Caki2 (cell line): ENCODE results near the gene HINT2. TPM values are rescaled to one million over a fixed set of nuclear protein-coding genes. Genes with fewer than 3 reads are reported as not detected.

Experiments used
- DNase-seq: peaks from one replicate; pipeline ENCODE4 v3.0.0-alpha.2; 2015; ENCODE audit warnings: low read depth
- in situ Hi-C: cut with HindIII; loops from 2 replicates; pipeline ENCODE4 v1.10.0; 2016; ENCODE audit warnings: low sequenced_read_pairs, low pct_unique_long_range_greater_than_20kb, mixed read lengths
- total RNA-seq: library from RNA; depleted of rRNA; stranded (reverse); fragments of >200 nt; shearing (Covaris generic); gene quantifications from 2 replicates; pipeline ENCODE4 v1.2.3, GENCODE V29; 2014; ENCODE audit warnings: low replicate concordance

Gene HINT2
- total RNA-seq, 1 experiment from 2014 or later = 21.5 TPM

GRCh38 chr9:35818341-35818740 lies 3.5 kb upstream of the HINT2 start:
- DNase-seq = no peak
- in situ Hi-C loops = no loop called here

DNA sequence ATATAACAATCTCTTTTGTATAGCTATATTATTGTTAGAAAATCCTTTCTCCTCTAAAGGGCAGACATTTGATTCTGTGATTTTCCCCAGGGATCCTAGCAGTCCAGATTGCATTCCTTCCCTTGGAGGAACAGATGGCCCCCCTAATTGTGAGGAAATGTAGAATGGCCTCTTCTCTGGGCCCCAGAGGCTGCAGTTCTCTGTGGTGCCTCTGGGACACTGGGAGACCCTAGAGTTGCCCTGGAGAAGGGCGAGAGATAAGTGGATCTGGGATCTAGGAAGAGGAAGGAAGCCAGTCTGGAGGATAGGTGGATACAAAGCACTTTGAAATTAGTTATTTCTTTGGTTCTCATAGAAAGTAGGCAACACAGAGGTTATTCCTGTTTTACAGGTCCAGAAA lies 1.9 kb upstream of the HINT2 start:
- DNase-seq = no peak
- in situ Hi-C loops = no loop called here

DNA sequence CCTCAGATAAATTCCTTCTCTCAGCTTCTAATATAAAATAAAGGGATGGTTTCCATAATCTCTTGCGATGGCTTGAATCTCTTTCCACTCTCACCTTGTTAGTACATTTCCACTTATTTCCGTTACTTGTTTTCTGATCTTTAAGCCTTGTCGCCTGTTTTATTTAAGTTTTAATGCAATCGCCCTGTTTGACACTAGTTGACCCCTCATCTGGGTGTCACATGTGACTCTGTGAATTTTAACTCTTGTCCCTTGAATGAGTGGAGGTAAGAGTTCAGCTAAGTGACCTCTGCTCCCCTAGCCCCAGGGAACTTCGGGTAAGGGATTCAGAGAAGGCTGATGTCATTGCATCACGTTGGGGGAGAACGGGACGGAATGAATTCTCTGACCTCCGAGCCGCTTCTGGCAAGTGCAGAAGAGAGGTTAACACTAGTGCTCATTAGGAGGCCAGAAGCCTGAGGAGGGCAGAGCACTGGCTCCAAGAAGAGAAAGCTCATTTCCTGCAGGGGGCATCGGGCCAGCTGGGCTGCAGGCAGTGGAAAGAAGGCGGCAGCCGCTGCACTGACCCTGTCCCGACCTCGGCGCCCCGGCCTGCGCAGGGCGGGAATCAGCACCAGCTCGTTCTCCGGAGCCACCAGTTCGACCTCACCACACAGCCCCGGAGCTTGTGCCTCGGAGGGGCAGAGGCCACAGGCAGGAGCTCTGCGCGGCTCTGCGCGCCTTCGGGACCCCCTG lies 569 bp downstream of the HINT2 start:
- in situ Hi-C loops = no loop called here
- peak; percentile 65 for DNase-seq

GRCh38 chr9:35813434-35814105 lies 1.3 kb downstream of the HINT2 start:
- in situ Hi-C loops = no loop called here
- DNase-seq = no peak

DNA sequence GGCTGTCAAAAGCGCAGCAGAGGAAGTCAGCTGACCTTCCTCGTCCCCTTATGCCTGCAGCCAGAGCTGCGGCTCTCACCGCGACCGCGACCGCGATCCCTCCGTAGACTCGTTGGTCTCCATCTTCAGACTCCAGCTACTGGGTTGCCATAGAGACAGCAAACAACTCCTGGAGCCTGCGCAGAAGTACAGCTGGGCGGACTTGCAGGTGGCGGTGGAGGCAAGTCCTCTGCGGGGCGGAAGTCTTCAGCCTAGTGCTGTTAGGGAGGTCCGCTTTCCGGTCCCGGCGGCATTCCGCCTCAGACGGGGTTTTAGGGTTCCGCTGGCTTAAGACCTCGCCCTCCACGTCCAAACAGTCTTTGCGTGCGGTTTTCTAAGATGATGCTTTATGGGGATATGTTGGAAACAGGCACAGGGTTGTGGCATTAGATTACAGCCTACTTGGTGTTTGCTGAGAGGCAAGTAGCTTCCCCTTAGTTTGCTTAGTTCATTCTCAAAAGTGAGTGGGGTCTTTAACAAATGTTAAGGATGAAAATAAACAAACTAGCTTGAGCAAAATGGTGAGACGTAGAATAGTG lies 2.7 kb downstream of the HINT2 start, which contains the start of gene SPAG8:
Gene SPAG8, minus strand, starts transcription at position 238 of the 578 bp plus-strand sequence. Its CDS starts 115 bp downstream, at position 123.
- peak; percentile 83 for DNase-seq
- in situ Hi-C loops = no loop called here

- DNase-seq = no peak
- in situ Hi-C loops = no loop called here
Observed at GRCh38 chr9:35811381-35812024, 3.3 kb downstream of the HINT2 start.

DNA sequence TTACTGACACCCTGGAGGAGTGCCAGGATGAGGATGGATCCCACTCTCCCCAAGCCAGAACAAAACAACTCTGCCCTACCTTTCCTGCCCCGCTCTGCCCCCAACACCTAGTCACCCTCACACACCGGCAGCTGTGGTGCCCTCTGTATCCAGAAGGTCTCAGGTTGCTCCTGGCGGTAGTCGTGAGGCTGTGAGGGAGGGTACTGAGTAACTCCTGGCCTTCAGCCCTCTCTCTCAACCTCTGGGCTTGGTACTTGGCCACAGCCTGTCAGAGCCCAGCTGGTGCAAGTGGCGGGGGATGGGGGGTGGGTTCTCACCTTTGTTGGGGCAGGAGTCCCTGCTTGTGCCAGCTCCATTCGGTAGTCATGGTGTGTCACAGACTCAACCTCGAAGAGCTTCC lies 4.7 kb downstream of the HINT2 start:
- in situ Hi-C loops = no loop called here
- DNase-seq = no peak

- in situ Hi-C loops = no loop called here
- no peak for DNase-seq
Observed at GRCh38 chr9:35808433-35808832, 6.4 kb downstream of the HINT2 start.

DNA sequence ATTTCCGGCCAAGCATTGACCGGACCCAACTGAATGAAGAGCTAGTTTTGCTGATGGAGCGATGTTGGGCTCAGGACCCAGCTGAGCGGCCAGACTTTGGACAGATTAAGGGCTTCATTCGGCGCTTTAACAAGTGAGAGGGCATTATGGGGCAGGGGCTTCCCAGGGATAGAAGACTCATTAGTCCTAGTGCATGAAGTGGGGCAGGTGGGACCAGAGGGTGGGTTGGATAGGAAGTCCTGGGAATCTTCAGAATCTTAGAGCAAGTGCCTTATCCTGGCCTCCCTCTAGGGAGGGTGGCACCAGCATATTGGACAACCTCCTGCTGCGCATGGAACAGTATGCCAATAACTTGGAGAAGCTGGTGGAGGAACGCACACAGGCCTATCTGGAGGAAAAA lies 8.7 kb downstream of the HINT2 start:
- no peak for DNase-seq
- in situ Hi-C loops = no loop called here

DNA sequence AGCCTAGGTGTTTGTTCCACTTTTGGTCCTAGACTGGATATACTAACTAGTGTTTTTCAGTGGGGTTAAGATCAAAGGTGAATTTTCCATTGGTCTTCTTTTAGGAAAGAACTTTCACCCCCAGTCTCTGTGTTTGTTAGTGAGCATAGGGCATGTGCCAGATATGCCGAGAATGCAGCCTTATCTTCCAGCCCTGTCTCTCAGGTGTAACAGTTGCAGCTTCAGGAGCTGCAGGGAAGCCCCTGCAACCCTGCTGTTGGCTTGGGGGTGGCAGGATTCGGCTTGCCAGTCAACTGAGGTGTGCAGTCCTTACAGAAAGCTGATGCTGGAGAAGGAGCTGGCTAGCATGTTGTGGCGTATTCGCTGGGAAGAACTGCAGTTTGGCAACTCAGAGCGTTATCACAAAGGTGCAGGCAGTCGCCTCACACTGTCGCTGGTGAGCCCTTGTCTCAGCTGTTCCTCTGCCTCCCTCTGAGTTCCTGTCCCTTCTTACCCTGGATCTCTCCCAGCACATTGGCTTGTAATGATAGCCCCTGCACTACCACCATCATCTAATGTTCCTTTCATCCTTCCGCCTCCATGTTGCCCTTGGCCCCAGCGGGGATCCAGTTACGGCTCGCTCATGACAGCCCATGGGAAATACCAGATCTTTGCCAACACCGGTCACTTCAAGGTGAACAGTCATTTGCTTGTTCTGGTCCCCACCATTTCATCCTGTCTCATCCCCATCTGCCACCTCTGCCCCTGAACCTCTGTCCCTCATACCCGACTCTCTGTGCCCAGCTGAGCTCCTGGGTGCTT lies 13.3 kb downstream of the HINT2 start:
- in situ Hi-C loops = no loop called here
- DNase-seq = no peak

GRCh38 chr9:35800530-35800929 lies 14.3 kb downstream of the HINT2 start:
- no peak for DNase-seq
- in situ Hi-C loops = no loop called here

- peak; percentile 76 for DNase-seq
- in situ Hi-C loops = no loop called here
Observed at GRCh38 chr9:35798658-35799374, 16.0 kb downstream of the HINT2 start.

DNA sequence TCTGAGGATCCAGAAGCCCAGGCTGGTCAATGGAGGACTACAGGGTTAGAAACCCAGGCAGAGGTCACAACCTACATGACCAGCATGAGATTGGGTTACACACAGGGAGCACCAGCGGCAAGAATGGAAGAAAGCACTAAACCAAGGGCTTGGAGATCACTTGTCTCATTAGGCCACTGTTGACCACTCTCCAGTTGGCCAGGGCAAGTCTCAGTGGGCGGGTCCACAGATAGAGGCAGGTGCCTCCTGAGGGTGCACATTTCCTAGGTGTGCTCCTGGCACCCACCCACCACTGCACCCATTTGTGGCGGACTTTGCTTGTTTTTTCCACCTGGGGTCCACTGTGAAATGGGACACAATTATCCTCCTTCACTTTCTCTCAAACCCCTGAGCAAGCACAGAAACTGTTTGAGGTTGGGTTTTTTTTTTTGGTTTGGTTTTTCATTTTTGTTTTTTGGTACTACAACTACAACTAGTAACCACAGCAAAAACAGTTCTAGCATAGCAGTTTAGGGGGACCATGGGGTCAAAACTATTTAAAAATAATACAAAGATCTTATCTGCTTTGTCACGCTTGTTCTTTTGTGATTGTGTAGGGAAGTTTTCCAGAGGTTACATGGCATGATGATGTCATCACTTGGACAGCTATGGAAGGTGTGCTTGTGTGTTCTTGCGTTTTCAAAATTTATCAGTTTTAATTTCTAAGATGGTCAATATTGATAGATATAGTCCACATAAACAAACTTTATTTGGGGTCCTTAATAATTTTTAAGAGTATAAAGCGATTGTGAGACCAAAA lies 17.3 kb downstream of the HINT2 start:
- in situ Hi-C loops = no loop called here
- no peak for DNase-seq

- in situ Hi-C loops = no loop called here
- no peak for DNase-seq
Observed at GRCh38 chr9:35795695-35796094, 19.1 kb downstream of the HINT2 start.

DNA sequence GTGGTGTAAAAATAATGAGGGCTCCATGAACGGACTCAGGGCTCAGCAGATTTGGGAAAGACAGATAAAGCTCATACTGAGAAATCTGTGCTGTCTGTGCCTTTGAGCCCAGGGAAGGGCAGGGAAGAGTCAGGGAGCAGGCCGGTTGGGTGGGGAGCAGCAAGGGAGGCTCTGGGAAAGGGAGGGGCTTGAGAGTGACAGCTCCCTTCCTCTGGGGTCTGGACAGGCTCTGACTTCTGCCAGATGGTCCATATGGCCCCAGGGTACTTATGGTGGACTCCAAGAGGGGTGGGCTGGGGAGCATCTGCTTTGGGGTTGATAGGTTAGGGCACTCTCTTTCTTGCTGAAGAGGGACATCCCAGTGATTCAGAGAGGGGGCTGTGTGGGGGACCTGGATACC lies 21.4 kb downstream of the HINT2 start:
- in situ Hi-C loops = no loop called here
- DNase-seq = no peak

- no peak for DNase-seq
- in situ Hi-C loops = no loop called here
Observed at GRCh38 chr9:35792826-35793225, 22.0 kb downstream of the HINT2 start.
